HG02798 (cell line): ENCODE measurements around the gene MICOS13.

Experiments used
- ATAC-seq: cut with Tn5 transposase; IDR thresholded peaks from one replicate; pipeline ENCODE4 v1.9.1; 2021; ENCODE audit warnings: mild to moderate bottlenecking; ENCODE audit not compliant: unreplicated experiment, poor library complexity

The MICOS13 gene

DNA sequence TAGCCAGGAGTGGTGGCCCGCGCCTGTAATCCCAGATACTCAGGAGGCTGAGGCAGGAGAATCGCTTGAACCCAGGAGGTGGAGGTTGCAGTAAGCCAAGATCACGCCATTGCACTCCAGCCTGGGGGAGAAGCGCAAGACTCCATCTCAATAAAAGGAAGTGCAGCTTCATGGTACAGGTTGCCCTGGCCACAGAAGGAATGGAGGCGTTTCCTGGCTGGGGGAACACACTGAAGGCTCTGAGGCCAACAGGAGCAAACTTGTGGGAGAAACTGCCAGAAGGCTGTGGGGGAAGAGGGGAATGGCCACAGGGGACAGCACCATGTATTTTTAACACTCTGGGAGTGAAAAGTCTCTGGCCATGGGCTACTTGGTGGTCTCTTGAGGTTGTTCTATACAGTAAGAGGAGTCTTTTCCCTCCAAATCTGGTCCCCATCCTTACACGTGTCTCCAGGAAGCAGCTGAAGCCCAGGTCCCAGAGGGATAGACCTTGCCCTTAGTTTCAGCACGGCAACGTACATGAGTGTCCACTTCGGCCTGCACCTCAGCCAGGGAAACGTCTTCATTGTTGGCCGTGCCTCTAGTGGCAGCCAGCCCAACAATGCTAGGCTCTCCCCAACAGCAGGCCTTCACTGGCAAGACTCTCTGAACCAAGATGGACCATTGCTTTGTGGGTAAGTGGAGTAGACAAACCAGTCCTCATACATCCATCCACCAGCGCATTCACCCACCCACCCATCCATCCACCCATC lies 7.4 kb downstream of the MICOS13 start:
- ATAC-seq, result no peak

GRCh38 chr19:5671600-5671999 lies 8.7 kb downstream of the MICOS13 start:
- ATAC-seq, result no peak

- no peak for ATAC-seq
These were observed 11.1 kb downstream of the MICOS13 start for GRCh38 chr19:5669212-5669611.

DNA sequence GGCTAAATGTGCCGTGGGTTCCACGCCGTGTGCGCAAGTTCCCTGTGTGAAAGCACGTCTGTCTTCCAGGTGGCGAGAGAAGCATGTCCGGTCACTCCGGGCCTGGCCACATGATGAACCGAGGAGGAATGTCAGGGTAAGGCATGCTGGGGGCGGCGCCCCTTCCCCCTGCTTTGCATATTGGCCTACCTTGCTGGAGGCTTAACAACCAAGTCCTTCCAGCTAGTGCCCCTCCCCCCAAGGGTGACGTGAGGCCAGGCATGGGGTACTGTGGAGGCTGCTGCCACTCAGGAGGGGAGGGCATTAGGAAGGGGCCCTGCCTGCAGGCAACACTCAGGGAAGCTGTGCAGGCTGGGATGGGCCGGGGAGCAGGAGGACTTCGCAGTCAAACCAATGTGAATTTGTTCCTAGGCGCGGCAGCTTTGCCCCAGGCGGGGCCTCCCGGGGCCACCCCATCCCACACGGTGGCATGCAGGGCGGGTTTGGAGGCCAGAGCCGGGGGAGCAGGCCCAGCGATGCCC lies 12.5 kb downstream of the MICOS13 start:
- no peak for ATAC-seq

DNA sequence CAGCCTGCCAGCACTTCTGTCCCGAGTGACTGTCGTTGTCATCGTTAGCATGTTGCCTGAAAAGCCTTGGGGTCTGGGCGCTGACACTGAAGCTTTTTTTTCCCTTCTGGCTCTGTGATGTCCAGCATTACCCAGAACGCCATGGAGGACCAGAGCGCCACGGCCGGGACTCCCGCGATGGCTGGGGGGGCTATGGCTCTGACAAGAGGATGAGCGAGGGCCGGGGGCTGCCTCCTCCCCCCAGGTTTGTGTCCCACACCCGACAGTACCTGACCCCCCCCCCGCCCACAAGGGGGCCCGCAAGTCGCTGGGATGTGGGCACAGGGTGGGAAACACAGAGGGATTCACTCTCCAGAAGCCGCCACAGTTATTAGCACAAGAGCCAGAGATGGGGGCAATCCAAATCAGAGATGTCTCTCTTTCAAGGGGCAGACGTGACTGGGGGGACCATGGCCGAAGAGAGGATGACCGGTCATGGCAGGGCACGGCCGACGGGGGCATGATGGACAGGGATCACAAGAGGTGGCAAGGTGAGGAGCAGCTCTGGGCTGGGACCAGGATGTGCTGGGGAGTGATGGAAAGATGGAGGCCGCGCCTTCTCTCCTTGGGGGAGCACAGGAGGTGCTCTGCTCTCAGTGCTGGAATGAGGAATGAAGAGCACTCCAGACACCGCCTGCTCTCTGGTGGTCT lies 13.2 kb downstream of the MICOS13 start:
- no peak for ATAC-seq

DNA sequence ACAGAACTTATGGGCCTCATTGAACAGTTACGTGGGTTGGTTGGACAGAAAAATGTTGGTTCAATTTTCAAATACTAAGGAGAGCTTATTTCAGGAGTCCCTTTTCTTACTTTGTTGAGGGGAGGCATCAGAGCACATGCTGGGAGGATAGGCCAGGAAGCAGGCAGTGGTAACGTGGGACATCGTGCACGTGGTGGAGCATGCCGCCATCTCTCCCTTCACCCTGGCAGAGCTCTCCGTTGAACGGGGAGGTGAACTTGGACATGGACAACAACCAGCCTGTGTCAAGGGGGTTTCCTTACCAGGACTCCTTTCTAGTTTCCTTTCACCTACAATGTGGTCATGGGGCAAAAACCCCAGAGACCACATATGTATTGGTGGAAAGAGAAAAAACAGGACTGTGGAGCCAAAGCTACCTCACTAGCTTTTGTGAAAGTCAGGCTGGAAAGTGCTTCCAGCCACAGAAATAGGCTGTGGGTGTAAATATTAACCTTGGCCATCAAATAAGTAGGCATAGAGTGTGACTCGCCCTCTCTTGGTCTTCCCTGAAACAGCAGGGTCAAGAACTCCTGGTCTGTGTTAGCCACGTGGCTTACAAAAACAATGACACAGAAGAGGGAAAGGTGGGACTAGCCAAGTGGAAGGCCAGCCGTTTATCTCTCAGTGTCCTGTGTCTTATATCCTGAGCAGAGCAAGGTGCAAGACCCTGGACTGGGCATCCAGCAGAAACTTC lies 14.4 kb downstream of the MICOS13 start:
- ATAC-seq, result no peak

DNA sequence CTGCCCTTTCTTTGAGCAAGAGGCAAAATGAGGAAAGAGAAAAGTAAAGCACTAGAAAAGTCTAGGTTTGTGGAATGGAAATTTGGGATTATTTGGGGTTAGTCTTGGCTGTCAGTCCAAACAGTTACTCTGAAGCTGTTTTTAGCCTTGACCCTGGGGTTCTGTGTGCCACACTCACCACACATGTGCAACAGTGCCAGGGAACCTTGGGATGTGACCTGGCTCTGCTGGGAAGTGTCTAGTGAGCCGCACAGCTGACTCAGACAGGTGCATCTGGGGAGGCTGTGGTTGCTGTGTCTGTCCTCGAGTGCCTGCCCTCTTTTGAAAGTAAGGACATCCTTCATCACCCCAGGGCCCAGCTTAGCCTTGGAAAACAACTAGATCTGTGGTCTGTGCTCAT lies 15.8 kb downstream of the MICOS13 start:
- ATAC-seq, result no peak

DNA sequence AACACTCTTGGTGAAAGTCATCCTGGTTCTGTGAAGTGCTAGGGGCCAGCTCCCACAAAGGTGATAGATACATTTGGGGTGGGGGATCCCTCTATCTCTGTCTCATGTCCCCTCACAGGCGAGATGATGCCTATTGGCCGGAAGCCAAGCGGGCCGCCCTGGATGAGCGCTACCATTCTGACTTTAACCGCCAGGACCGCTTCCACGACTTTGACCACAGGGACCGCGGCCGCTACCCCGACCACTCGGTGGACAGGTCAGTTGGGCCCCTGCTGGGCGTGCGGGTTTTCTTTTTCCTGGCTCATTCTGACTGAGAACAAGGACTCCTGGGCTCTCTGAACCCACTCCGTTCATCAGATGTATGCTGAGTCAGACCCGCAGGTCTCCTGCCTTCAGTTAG lies 16.4 kb downstream of the MICOS13 start:
- ATAC-seq, result no peak

GRCh38 chr19:5661483-5661882 lies 18.8 kb downstream of the MICOS13 start:
- no peak for ATAC-seq

GRCh38 chr19:5655412-5655811 lies 24.9 kb downstream of the MICOS13 start:
- no peak for ATAC-seq

GRCh38 chr19:5654931-5655330 lies 25.4 kb downstream of the MICOS13 start:
- ATAC-seq, result no peak

GRCh38 chr19:5652261-5652660 lies 28.1 kb downstream of the MICOS13 start:
- no peak for ATAC-seq

DNA sequence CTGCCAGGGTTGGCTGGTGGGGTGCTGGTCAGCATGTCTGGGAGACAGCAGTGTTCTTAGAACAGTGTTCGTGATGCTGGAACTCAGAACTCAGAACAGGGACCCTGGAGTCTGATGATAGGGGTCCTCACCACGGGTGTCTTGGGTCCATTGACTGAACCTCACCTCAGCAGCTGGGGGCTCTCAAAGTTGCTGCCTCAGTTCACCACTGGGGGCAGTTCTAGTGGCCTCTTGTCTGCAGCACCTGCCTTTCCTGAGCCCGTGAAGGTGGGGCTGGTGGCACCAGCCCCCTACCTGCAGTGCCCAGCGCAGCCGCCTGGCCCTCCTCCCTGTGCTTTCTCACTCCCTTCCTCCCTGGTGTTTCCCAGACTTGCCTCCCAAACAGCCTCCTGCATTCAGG lies 29.0 kb downstream of the MICOS13 start:
- ATAC-seq, result no peak

- ATAC-seq, result no peak
These were observed 31.9 kb downstream of the MICOS13 start for GRCh38 chr19:5648464-5648863.

DNA sequence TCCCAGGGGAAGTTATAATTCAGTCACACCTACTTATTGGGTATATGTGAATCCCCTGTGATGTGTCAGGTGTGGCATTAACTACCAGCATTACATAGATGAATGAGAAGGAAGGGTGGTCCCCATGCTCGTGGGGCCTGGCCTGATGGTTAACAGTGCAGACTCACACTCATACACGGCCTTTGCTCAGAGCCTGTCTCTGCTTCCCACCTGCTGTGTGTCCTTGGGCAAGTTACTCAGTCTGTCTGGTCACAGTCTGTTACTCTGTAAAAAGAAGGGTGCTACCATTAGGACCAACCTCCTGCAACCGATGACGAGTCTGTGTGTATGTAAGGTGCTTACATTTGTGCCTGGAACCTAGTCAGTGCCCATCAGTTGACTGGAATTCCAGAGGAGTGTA lies 33.6 kb downstream of the MICOS13 start:
- ATAC-seq, result no peak

DNA sequence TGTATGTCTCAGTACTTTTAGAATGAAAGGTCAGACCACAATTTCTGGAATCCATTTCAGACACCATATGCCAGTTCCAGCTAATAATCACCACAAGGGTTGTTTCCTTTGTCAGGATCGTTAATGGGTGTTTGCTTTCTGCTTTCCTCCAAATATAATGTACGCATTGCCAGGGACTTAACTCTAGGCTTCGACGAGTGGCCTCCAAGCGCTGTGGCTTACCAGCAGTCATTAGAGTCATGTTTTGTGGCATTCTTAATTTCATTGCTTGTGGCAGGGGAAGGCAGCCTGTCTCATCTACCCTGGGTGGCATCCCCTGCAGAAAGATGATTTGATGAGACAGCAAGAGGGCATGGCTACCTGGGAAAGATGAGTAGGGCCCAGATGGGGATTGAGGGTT lies 34.9 kb downstream of the MICOS13 start:
- ATAC-seq, result no peak

DNA sequence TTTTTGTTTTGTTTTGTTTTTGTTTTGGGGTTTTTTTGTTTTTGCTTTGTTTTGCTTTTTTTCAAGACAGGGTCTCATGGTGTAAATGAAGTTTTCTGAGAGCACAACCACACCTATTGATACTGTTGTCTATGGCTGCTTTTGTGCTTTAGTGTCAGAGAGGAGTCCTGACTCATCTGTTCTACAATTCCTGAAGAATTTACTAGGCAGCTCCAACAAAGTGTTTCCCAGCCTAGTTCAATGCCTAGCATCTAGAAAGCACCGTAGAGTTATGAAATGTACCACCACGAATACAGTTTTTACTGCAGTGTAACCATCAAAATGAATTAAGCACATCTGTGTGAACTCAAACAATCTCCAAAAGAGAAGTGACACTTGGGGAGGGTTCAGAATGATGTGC lies 36.3 kb downstream of the MICOS13 start:
- ATAC-seq, result no peak

DNA sequence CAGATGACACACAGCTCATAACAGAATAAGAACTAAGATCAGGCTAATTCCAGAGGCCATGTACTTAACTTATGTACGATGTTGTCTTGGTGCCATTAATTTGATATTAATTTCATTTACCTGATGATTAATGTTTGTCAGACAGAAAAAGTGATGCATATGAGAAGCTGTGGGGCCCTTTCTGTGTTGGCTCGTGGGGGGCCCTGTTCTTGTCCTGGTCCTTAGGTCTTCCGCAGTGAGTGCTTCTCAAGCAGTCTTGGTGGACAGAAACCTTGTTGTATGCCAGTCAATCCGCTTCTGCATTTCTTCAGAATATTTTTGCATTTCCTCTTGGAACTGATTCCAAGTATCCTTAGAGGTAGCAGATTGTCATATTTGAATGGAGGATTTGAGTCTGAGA lies 37.3 kb downstream of the MICOS13 start:
- ATAC-seq, result no peak

DNA sequence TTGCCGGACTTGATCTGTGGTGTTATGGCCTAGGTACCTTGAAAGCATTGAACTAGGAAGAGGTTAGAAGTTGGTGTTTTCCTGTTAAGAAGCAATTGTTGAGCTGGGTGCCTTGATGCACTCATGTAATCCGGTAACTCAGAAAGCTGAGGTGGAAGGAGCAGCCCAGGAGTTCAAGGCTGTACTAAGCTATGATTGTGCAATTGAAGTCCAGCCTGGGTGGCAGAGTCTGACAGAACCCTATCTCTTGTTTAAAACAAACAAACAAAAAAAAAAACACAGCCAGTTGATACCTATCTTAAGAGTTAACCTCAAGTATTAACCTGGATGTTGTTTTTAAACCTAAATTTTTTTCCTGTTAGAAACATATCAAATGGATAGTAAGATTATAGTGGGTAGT lies 38.1 kb downstream of the MICOS13 start:
- no peak for ATAC-seq

GRCh38 chr19:5641171-5641570 lies 39.1 kb downstream of the MICOS13 start:
- ATAC-seq, result no peak

DNA sequence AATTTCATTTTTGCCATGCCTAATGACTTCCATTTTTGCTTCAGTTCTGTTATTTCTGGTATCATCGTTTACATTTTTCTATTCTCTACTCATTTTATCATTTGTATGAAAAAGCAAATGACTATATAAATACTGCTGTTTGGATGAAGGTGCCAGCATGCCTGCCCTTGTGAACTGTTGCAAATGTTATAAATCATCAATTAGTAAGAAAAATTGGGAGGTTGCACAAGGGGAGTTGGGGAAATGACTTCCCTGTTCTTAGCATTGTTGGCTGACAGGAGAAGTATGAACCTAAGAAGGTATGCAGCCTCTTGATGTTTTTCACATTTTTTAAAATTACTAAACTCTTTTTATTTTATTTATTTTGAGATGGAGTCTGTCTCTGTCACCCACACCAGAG lies 42.3 kb downstream of the MICOS13 start:
- ATAC-seq, result no peak
